OCI-M2 (cell line): ENCODE results near the gene SLC30A10.
"Not testable (repeated sequence)": the region's sequence is repeated elsewhere in the genome, so short reads cannot be mapped to it uniquely, and the experiment has no call there.

Experiments used
- DNase-seq: peaks from one replicate; lab custom pipeline; 2025; ENCODE audit not compliant: unreplicated experiment; lab: John Stamatoyannopoulos, UW

SLC30A10 gene

DNA sequence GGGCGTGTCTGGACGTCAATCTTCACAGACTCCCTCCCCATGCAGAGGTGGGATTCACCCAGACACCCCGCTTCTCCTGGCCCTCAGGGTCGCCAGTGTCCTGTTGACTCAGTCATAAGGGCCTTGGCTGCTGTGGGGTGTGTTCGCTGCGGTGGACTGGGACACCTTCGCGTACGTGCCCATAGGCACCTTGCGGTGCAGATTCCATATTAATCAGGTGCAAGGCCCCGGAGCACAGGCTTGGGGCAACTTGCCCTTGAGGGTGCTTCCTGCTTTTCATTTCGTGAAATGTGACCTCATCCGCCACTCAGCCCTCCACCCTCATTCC is 398 bp upstream of the SLC30A10 start:
- DNase-seq: no peak

DNA sequence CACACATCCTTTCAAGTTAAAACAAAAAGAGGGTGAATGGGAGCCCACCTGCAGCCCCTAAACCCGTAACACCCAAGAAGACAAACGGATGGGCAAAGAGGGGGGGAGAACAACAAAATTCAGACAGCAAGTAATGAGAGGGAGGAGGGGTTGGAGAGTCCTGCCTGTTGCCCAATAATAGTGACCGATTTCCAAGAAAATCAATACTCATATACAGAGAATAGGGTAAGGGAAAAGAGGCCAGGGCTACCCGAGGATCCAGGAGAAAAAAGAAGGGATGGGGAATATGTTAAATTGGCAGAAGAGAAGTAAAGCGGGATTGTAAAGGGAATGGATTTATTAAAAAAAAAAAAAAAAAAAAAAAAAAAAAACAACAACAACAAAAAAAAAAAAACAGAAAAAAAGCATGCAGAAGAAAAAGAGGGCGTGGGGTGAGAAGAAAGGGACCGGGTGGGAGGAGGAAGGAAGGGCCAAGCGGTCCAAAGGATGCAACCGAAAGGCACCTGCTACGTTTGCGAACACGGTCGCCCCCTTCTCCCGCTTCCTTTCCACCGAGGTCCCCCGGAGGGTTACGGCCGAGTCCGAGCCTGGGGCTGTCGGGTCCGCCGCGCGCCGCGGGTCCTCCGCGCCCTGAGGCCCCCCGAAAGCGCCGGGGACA is 930 bp downstream of the SLC30A10 start:
- DNase-seq: no peak

DNA sequence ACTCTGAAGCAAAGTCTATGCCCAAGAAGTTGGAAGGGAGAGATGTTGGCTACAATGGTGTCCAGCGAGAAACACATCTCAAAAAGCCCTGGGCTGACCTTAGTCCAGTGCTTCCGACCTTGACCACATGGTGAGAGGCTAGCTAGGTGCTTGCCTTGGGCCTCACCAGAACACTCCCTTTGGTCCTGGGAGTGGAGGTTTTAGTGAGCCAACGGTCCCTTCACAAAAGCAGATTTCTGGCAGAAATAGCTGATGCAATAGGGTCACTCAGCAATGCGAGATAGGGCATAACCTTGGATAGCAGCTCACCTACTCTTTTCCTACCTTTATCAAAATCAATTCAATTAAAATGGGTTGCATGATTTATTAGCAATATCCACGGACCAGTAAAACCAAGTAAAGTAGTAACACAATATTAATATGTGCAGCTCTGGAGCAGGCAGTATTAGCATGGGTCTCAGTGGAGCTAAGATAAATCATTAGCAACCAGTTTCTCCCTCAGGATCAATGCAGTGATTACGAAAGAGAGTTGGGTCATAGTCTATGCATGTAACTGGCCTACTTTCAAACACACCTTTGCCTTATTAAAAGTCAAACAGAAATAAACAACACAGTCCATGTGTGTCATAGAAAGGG is 1.9 kb downstream of the SLC30A10 start:
- no peak for DNase-seq

DNA sequence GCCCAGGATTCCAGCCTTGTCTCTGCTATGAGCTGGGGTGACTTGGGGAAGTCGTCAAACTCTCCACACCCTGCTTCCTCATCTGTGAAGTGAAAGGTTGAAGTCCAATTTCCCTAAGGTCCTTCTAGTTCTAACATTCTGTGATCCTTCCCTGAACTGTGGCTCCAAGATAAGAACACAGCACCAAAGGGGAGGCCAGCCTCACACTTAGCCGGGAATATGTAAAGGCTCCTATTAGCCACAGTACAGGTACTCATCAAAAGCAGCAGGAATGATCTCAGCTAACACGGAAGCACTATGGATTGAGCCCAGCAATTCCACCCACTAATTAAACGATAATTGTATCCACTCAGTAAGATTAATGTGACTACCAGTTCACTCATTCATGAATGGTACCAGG is 4.0 kb downstream of the SLC30A10 start:
- no peak for DNase-seq

DNA sequence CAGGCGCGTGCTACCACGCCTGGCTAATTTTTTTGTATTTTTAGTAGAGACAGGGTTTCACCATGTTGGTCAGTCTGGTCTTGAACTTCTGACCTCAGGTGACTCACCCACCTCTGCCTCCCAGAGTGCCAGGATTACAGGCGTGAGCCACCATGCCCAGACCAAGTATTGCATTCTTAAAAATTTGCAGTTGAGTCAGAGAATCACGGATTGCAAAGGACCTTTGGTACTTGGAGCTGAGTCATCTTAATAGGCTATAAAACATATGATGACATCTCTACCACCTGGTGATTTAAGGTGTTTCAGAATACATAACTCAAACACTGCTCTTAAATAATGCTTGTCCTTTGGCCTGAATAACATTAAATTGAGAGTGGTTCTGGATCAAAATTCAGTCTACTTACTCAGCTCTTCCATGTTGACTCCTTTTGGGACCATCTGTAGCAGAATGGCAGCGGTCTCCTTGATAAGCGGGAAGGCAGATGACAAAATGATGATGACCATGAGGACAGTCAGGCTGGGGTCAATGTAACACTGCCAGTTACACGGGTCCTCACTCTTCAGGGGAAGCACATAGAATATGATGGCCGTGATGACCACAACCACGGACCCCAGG is 10.4 kb downstream of the SLC30A10 start:
- no peak for DNase-seq

DNA sequence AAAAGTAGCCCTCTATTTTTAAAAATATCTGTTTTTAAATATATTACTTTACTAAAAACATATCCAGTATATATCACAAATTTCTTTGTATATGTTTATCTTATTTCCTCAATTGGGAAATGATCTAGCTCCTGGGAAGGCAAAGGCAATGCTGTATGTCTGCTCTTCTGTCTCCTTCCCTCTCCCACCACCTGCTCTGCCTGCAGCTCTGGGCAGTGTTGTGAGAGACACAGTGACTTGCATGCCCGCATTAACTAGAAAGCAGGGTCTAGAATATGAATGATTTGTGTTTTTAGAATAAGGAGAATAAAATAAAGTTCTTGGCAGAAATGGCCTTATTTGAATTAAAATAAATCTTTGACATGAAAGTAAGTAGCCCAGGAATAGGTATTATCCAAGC is 11.1 kb downstream of the SLC30A10 start:
- DNase-seq: no peak

DNA sequence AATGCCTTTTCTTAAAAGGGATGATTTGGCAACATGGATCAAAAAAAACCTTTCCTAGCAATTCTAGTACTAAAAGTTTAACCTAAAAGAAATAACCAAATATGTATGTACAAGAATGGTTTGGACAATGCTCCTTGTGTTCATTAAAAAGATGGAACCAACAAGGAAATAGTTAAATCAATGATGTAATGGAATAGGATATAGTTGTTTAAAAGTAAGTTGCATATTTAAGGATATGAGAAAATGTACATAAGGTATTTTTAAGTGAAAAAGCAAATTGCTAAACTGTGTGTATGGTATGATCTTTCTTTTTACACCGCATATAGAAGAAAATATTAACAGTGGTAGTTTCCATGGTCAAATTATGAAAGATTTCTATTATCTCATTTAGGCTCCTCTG is 12.1 kb downstream of the SLC30A10 start:
- DNase-seq: no peak

DNA sequence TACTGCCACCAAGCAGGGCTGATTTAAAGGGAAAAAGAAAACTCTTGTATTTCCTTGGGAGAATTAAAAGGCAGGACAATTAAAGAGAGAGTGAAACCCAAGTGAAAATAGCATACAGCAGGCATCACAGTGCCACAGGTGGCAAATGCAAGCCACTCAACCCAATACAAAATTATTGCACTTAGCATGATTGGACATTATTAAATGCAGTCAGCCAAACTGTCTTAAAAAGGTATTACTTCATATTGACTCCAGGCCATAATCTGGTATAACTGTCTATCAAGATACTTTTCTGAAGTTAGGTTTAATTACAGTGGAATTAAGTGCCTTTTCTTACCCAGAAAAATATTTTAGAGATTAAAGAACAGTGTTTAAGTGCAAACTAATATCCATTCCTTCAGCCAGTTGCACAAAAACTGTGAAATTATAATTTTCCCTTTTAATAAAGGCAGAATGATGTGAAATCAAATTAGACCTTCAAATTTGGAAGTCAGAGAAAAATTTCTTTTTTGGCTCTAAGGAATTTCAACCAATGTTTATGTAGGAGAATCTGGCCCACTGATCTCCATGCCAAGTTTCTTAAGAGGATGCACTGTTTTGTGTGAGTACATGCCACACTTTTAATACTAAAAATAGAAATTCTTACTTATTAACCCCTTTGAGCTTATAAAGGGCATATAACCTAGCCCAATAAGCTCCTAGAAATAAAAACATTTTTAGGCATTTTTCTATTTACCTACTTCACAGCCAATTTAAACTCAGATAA is 15.2 kb downstream of the SLC30A10 start:
- no peak for DNase-seq

DNA sequence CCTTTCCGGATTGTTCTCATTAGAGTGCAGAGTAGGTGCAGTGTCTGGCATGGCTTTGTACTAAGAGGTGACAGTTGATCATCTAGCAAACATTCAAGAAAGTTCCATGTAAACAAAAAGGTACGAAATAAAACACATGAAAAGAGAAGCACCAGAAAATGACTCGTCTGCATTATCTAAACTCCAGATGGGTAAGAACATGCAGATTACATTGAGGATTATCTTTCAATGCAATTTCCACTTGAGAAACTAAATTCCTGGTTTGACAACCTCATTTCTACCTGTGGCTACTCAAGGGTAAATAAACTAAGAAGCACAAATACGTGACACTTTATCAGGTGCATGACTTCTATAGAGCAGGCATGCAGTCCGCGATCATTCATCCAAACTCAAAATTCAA is 17.6 kb downstream of the SLC30A10 start:
- no peak for DNase-seq

DNA sequence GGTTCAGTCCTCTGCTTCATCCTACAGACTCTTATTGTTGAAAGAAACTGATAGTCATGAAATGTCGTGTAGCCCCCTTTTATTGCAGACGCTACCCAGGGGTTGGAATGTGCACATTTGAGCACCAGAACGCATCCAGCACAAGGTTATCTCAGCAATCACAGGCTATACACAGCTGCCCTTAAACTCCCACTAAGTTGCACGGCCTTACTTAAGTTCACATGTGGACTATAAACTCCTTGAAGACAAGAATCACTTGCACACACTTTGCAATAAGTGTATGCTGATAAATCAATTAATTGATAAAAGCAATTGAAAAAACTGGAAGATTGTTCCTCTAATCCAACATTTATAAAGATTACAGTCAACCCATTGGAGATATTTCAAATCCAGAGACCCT is 18.9 kb downstream of the SLC30A10 start:
- DNase-seq: no peak

DNA sequence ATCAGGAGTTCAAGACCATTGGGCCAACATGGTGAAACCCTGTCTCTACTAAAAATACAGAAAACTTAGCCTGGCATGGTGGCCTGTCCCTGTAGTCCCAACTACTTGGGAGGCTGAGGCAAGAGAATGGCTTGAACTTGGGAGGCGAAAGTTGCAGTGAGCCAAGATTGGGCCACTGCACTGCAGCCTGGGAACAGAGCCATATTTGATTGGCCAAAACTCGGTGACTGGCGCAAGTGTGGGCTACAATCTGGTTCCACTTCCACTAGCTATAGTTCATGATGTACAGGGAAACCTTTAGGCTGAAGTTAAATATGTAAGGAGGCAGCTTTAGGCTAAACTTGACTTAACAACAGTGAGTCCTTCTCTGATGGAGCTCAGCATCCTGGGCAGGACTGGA is 20.2 kb downstream of the SLC30A10 start:
- no peak for DNase-seq

DNA sequence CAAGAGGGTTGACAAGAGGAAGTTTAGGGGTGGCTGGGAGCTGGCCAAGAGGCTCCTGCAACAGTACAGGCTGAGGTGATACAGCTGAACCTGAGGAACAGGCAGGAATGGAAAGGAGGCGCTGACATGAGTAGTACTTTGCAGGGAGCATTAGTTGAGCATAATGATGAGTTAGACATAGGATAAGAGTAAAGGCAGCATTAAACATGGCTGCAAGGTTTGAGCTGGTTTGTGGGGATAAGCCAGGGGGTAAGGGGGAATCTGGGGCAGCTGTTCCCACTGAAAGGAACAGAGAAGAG is 20.6 kb downstream of the SLC30A10 start:
- no peak for DNase-seq

DNA sequence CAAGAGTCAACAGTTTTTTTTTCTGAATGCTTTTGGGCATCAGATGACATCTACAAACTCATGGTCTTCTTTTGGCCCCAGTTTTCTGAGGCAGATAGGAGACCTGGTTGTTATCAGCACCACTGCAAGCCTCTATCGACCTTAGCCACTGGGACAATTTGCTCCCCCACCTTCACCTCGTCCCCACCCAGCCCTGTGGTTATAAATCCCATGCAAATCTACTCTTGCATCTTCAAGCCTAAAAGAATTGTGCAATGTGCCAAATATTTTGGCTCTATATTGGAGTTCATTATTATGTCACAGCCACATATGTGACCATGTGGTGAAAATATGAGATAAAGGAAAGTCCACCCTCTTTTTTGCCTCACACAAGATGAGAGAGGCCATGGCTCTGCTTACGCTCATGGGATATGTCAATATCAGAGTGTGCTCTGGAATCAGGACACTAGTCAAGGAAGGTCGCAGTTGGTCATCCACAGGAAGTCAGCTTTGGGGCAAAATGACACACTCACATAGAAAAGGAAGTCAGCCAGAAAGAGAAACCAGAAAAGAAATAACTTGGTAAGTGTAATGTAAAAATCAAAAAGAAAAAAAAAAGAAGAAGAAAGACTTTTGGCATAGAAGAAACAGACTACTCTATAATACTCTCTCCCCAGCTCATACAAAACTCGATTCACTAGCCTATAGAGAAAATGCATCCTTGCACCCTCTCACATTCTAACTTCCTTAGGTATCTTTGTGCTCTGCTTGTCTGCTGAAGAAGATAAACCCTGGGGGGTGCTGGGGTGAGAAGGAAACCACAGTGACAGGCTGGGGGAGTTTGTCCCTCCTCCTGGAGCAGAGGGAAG is 21.2 kb downstream of the SLC30A10 start:
- peak; percentile 47 for DNase-seq

DNA sequence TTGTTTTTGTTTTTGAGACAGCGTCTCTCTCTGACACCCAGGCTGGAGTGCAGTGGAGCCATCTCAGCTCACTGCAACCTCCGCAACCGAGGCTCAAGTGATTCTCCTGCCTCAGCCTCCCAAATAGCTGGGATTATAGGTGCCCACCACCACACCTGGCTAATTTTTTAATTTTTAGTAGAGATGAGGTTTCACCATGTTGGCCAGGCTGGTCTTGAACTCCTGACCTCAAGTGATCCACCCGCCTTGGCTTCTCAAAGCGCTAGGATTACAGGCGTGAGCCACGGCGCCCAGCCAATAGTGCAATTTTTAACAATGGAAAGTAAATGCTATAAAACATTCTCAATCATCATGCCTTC is 21.8 kb downstream of the SLC30A10 start:
- DNase-seq: not testable (repeated sequence)

DNA sequence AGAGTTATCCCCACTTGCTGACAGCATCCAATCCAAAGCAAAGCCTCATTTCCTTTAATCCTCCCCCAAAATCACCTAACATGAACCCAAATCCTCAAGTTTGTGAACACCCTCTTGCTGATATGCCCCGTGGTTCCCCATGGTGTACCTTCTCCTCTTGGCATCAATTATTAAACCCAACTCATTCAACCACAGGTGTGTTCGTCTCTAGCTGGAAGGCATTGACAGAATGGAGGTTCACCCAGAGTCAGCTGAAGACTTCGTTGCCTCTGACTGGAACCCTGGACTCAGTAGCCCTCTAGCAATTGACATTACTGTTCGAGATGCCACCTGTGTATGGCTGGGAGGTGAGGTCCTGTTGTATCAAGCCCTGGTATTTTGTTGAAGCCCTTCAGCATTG is 22.8 kb downstream of the SLC30A10 start:
- DNase-seq: no peak

DNA sequence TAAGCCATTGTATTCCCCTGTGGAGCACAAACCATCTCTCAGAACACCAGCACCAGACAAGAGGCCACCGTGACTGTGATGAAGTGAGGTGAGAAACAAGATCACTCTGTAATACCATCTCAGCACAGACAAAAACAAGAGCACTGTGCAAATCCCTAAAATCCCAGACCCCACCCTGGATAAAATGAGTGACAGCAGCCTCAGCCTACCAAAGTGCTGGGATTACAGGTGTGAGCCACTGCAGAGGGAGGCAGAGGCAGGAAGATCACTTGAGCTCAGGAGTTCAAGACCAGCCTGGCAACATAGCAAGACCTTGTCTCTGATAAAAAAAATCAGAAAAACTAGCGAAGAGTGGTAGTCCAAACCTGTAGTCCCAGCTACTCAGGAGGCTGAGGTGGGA is 23.4 kb downstream of the SLC30A10 start:
- DNase-seq: no peak

DNA sequence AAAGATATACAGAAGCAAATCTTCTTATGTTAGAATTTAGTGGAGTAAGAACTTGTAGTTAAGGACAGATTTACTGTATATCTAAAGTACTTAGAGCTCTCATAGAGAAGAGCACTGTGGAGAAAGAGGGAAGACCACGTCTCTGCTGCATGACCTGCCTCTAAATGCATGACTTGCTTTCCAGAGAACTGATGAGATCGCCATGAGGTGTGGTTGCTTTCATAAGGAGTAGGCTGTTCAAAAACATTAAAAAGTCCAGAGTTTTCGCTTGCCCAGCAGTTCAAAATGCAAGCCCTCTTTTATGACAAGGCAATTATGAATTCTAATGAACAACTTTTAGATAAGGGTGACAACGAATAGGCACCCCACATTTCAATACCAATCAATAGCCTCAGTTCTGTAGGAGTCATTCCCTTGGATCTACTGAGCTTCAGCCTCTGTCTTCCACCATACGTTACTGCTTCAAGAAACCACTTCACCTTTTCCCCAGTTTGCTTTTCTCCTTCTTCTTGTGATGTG is 24.9 kb downstream of the SLC30A10 start:
- DNase-seq: no peak

DNA sequence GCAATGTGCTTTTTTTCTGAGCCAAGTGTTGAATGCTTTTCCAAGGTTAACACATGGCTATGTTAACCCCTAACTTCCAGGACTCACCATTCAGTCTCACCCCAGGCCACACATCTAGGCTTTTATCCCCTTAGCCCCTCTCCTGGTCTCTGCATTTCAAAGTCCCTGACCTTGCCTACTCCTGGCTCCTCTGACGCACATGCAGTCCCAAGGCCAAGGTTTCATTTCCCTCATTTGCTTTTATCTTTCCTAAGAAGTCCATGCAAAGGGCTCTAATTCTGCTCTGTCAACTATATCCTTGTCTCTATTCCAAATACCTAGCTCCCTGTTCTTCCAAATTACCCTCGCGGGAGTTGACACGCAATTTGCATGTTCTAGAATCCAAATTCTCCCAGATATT is 25.4 kb downstream of the SLC30A10 start:
- DNase-seq: no peak

DNA sequence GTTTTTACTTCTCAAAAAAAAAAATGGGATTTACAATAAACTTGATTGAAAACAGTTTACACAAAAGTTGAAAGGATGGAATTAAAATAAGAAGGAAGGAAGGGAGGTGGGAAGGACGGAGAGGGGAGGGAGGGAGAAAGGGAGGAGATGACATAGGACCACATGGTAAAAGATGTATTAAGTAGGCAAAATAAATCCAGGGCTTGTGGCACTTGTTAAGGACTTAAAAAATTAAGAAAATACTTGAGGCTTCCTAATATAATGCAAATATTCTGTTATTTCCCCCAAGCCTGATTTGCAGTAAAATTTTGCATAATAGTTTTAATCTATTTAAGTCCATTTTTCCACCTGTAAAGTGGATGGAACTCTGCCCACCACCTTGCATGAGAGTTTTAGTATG is 27.5 kb downstream of the SLC30A10 start:
- DNase-seq: no peak

DNA sequence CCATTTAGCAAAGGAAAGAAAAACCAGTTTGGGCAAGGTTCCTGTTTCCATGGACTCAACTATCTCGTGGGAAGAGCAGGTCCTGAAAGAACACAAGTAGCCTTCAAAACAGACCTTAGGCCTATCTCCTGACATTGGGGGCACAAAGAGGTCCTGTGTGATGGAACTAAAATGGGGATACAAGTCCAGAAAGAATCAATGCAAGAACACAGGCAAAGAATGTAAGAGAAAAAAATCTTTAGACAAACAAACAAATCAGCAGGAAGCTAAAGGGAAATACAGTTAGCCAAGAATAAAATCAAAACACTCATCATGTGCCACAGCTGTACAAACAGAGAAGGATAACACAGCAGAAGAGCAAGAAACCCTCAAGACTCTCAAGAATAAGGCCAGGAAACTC is 28.2 kb downstream of the SLC30A10 start:
- DNase-seq: no peak

DNA sequence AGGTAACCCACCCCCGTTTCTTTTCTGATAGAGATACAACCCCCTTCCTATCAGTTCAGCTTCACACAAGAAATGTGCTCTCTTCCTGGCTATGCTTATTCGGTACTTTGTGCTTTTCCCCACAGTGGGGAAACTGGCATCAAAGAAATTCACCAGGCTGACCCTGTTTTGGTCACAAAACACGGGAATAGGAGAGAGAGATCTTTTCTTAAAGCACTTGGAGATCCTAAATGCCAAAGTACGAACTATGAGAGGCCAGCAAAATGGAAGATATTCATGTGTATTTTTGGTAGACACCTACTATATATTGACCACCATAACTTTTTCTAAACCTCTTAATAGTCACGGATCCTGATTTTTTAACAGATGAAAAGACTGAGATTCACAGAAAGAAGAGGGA is 30.0 kb downstream of the SLC30A10 start:
- no peak for DNase-seq
